GM18526 (cell line): ENCODE data around the gene LBX1.

Experiments
- POLR2A ChIP-seq: IDR thresholded peaks from 3 replicates; pipeline ENCODE4 v1.6.1; 2011; ENCODE audit not compliant: insufficient read length; ENCODE audit errors: extremely low read depth

LBX1 gene

GRCh38 chr10:101231912-101232689 is 2.8 kb upstream of the LBX1 start:
- TF ChIP-seq POLR2A: no peak

DNA sequence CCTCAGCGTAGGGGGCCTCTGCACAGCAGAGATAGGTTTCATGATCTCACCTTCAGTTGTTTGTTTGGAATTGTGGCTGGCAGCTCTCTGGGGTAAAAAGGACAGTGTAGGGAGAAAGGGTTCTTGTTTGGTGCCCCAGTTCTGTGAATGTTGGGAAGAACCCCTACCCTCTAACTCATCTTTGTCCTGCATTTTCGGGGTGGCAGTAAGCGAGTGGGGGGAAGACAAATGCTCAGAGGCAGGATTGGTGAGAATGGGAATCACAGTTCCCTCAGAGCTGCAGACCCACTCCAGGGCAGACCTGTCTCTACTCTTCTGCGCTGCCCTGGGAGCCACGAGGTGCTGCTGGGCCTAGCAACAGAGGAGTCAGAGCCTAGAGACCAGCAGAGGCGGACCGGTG is 1.8 kb upstream of the LBX1 start:
- no peak for TF ChIP-seq POLR2A

- TF ChIP-seq POLR2A: no peak
Measured at GRCh38 chr10:101230183-101230917, 1.1 kb upstream of the LBX1 start.

GRCh38 chr10:101228966-101229265 is 347 bp downstream of the LBX1 start:
- no peak for TF ChIP-seq POLR2A

- TF ChIP-seq POLR2A: no peak
Measured at GRCh38 chr10:101228153-101228965, 904 bp downstream of the LBX1 start.

DNA sequence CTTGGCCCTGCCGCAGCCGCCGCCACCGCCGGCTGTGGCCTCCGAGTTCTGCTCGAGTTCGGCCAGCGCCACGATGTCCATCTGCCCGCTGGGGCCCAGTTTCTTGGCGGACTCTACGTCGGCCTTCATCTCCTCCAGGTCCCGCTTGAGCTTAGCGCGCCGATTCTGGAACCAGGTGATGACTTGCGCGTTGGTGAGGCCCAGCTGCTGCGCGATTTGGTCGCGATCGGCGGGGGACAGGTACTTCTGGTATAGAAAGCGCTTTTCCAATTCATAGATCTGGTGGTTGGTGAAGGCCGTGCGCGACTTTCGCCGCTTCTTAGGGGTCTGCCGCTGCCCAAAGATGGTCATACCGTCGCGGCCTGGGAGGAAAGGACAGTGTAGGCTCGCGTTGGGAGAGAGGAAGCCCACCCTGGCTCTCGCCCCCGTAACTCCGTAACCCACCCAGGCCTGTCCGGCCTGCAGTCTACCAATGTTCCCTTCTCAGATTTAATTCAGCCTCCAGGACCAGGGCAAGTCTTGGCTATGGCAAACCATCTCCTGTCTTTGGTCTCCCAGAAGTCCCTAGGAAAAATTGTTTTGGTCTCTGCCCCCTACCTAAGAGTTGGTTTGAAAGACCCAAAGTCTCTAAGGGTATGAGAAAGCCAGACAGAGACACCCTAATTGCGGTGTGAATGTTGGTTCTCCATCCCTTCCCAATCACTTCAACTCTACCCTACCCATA is 1.7 kb downstream of the LBX1 start:
- no peak for TF ChIP-seq POLR2A

DNA sequence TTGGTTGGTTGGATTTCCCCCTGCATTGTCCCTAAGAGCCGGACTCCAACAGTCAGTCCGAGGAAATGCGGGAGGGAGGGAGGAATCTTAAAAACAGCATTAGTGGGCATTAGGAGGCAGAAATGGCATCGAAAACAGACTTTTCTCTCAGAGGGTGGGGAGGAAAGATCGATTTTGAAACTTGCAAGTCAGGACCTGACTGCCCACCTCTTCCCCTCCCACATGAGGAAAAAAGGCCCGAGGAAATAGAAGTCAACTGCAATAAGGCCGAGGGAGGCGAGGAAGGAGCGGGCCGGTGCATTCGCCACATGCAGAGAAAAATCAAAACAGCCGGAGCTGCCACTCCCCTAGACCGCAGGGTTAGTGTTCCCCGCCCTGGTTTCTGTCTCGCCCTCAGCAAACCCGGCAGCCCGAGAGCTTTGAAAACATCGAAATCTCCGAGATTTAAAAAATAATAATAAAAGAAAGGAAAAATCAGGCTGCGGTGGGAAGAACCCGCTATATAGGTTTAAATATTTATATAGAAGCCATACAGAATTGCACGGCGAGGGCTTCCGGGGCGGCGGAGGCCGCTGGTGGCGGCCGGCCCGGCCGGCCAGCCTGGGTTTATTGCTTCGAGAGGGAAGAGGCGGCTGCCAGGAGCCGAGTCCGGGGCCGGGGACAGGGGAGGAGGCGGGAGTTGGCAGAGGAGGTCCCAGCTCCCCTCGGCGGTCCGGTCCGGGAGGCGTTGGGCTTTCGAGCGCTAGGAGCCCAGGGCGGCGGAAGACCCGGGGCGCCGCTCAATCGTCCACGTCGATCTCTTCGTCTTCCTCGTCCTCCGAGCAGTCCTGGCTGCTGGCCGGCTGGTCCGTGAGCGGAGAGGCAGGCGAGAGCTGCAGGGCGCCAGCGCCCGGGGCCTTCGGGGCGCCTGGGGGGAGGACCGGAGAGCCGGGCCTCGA is 2.5 kb downstream of the LBX1 start:
- no peak for TF ChIP-seq POLR2A

- no peak for TF ChIP-seq POLR2A
Measured at GRCh38 chr10:101225846-101226421, 3.3 kb downstream of the LBX1 start.

DNA sequence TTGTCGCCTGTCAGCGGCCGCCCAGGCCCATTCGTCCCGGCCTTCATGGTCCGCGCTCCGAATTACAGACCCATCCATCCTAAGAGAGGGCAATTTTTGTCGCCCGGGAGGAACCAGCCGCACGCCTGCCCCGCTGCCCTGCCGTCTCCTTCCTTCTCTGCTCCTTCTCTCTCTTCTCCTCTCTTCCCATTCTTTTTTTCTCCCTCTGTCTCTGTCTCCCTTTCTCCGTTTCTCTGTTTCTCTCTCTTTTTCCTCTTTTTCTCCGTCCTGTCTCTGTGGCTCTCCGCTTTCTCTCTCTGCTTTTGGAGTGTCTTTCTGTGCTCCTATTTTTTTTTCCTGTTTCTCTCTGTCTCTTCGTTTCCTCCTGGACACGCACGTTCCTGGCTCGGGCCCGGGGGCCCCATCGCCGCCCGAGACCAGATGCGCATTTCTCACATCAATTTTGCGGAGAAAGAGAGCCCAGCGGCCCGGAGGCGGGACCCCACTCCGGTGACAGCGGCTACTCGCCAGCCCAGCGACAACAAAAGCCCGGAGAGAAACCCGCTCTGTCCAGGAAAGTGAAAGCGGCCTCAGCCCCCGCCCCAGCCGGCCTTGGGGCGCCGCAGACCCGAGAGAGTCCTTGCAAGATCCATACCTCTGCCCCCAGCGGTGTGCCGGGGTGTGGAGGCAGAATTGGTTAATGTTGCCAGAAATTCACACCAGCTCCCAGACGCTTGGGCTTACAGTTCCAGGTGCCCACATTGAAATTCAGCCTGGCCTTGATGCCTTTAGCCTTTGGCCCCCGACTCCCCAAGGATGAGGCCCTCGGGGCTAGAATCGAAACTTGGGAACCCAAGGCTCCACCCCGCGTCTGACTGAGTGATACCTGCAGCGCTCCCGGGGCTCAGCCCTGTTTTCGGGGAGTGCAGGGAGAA is 4.1 kb downstream of the LBX1 start:
- no peak for TF ChIP-seq POLR2A

DNA sequence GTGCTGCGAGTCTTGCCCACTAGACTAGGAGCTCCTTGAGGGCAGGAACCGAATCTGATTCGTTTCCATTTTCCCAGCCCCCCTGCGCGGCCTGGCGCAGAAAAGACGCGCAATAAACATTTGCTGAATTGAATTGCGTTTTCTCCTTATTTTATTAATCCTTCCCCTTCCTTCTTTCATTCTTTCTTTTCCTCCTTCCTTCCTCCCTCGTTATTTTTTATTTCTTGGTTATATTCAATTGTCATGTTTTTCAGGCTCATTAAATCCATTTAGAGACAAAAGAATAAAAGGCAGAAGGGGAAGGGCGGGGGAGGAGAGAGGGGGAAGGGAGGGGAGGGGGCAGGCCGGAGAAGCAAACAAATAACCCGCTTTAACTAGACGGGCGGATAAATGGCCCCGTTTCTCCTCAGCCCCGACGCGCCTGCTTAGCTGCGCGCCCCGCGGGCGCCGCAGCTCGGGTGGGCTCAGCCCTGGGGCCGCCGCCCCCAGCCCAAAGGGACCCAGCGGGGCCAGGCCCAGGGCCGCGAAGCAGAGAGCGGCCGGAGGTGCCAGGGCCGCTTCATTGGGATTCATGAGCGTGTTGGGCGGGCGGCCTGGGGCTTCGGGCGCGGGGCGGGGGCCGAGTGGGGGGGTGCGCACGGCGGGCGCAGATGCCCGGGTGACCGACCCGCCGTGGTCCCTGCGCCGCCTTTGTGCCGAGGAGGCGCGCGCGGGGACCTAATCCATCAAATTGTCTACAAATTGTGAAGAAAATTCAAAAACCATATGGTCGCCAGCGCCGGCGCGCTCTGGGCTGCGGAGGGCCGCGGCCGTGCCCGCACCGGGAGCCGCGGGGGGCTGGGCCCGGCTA is 5.0 kb downstream of the LBX1 start:
- TF ChIP-seq POLR2A: no peak

GRCh38 chr10:101223274-101224059 is 5.8 kb downstream of the LBX1 start:
- TF ChIP-seq POLR2A: no peak

DNA sequence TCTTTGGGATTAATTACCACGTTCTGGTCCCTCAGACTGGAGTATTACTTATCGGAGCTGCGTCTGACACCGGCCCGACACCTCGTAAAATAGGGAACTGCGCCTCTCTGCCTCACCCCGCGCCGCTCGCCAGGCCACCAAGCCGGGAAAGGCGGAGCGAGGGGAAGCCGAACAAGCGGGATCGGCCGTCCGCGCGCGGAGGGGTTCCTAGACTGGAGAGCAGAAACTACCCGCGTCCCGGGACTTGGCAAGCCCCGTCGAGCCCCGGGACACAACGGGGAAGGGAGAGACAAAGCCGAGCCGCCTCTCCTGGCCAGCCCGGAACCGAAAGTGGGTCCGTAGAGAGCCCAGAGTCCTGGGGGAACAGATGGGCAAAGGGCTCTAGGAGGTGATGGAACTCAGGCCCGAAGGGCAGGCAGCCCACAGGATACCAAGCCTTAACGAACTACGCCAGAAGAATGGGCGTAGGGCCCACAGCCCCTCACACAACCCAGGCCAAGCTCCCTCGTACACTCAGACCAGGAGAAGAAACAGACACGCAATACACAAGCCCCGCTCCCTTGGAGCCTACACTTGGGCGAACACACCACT is 6.5 kb downstream of the LBX1 start:
- TF ChIP-seq POLR2A: no peak
